ENCODE results near the gene GPR42.
"Not testable (repeated sequence)": the region's sequence is repeated elsewhere in the genome, so short reads cannot be mapped to it uniquely, and the experiment has no call there.

The GPR42 gene

DNA sequence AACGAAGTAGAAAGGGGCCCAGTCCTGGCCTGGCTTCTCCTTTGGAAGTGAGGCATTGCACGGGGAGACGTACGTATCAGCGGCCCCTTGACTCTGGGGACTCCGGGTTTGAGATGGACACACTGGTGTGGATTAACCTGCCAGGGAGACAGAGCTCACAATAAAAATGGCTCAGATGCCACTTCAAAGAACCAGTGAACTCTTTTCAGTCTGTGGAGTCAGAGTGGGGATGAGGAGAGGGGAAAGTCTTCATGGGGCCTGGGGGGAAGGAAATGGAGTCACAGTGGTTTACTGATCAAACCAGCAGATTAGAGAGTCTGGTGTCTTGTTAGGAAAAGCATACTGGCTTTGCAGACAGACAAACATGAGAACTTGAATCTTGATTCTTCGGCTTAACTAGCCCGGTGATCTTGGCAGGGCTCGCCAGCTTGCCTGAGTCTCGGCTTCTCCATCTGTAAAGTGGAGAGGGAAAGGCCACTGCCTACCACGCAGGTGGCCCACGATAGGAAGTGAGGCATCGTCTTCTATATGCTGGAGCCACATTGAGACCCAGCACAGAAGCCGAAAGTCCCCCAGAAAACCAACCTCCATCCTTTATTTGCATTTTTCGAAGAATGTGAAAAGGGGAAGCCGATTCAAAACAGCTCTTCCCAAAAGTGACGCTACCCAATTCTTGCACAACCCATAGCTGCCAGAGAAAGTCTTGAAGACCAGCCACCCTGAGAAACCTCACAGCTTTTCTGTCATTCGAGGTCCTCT is 23.5 kb upstream of the GPR42 start, which contains the start of gene FFAR1:
Gene FFAR1 (plus strand): TSS at position 732 of the 759 bp plus-strand sequence. CDS start 3,650 bp downstream, outside the sequence.
- DNase-seq (ENCODE audit: low spot score): peak; percentile 69

DNA sequence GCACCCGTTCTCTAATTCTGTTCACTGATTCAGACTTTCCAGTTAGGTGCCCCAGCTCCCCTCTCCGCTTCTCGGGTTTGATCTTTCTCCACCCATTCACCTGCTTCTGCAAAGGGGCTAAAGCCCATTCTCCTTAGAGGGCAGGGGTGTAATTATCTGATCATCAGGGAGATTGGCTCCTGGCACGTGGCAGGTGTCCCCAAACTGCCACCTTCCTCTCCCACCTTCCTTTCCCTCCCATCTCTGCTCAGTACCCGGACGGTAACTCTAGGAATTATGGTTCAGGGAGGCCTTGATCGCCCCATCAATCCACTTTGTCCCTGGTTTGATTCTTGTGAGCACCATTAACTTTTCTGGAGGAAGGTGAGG is 23.0 kb upstream of the GPR42 start:
- DNase-seq (ENCODE audit: low spot score): no peak

DNA sequence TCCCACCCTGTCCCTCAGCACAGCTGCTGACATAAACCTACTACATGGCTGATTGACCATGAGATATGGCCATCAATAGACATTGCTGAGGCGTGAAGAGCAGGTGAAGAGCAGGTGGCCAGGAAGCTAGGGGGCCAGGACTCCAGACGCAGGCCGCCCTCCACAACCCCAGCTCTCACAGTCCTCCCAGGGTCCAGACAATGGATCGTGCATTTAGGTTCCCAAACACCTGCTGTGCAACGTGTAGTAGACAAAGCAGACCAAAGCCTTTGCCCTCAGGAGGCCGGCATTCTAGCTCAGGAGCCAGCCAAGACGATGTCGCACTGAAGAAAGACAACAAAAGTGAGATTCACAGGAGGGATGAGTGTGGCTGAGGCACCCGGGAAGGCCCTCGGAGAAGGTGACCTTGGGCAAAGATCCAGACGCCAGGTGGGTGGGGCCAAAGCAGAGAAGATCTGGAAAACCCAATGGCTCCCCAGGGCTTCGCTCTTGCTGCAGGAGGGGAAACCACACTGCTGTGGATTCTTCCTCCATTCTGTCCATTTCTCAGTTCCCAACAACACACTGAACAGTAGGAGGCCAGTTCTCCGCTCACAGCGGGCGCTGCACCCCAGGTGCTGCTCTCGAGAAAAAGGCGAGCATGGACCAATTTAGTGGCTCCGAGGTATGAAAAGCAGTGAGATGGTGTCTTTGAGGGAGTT is 21.8 kb upstream of the GPR42 start:
- no peak for DNase-seq (ENCODE audit: low spot score)

DNA sequence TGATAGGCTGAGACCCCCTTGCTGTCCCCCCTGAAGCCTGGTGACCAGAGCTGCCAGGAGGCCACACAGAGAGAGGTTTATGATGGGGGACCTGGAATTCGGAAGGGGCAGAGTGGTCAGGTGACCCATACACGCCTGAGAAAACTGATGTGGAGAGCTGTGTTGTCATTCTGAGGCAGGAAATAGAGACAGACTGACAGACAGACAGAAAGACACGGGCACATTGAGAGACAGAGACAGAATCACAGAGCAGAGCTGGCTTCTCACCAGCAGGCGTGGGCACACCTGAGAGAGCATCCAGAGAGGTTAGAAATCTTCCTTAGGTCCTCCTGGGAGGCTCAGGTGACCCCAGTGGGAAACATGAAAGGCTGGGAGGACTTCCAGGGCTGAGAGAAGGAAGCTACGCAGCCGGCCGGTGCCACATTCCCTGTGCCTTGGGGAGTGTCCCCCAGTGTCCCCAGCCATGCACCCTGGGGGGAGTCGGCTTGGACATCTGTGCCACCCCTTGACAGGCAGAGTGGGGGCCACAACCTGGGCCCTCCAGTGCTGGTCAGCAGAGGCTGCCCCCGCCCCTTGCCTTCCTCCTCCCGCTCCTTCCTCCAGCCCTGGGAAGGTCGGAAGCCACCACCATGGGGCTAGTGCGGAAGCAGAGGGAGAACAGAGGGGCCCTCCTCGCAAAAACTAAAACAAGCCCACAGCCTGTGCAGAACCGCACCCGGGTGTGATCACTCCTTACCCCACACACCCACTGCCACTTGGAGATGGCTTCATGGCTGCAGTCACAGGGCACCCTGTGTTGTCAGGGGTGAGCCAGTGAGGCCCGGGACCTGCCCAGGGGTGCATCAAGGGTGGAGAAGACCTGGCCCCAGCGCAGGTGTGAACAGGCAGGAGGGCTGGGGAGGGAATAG is 21.0 kb upstream of the GPR42 start:
- DNase-seq (ENCODE audit: low spot score): no peak

DNA sequence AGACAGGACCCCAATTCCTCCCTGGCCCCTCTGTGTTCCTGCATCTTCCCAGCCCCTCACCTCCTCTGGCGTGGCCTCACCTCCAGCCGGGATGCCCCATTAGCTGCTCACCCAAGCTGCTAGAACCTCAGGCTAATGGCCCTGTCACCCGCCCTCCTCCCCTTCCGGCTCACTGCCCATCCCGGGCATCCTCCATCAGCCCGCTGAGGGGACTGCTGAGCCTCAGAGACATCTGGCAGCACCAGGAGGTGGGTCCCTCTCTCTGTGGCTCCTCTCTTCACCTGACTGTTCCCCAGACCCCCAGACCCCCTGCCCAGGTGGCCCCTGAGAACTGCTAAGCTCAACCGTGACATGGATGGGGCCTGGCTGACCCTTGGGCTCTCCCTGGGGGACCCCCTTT is 20.3 kb upstream of the GPR42 start:
- DNase-seq (ENCODE audit: low spot score): no peak

DNA sequence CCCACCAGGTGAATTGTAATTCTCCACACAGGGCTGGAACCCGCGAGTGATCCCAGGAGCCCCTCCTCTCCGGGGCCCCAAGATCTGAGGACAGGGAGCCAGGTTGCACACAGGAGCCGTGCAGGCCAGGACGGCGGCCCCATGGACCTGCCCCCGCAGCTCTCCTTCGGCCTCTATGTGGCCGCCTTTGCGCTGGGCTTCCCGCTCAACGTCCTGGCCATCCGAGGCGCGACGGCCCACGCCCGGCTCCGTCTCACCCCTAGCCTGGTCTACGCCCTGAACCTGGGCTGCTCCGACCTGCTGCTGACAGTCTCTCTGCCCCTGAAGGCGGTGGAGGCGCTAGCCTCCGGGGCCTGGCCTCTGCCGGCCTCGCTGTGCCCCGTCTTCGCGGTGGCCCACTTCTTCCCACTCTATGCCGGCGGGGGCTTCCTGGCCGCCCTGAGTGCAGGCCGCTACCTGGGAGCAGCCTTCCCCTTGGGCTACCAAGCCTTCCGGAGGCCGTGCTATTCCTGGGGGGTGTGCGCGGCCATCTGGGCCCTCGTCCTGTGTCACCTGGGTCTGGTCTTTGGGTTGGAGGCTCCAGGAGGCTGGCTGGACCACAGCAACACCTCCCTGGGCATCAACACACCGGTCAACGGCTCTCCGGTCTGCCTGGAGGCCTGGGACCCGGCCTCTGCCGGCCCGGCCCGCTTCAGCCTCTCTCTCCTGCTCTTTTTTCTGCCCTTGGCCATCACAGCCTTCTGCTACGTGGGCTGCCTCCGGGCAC is 19.3 kb upstream of the GPR42 start:
- no peak for DNase-seq (ENCODE audit: low spot score)

DNA sequence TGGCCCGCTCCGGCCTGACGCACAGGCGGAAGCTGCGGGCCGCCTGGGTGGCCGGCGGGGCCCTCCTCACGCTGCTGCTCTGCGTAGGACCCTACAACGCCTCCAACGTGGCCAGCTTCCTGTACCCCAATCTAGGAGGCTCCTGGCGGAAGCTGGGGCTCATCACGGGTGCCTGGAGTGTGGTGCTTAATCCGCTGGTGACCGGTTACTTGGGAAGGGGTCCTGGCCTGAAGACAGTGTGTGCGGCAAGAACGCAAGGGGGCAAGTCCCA is 18.8 kb upstream of the GPR42 start:
- DNase-seq (ENCODE audit: low spot score): no peak

DNA sequence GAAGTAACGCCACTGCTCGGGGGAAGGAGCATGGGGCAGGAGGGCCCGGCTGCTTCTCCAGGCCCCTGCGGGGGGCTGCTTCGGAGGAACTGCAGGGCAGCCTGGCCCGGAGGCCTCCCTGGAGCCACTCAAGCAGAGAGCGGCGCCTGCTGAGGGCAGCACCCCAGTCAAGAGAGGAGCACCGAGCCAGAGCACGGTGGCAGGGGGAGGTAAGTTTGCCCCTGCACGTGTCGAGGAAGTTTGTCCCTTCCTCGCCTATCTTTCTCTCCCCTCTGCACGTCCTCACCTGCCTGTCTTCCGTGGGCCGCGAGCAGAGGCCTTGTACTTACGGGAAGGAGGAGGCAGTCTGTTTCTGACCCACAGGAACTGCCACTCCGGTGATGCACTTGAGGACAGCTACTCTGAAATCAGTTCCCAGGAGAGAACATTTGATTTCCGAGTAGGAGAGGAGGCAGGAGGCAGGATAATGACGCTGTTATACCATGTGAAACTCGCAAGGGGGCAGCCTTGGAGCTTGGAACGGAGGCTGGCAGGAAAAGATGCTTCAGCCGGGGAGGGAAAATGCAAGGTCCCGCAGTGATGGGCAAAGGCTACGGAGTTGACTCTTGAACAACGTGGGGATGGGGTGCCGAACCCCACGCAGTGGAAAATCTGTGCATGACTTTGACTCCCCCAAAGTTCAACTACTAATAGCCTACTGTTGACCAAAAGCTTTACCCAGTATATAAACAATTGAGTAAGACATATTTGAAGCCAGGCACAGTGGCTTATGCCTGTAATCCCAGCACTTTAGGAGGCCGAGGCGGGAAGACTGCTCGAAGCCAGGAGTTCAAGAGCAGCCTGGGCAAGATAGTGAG is 18.2 kb upstream of the GPR42 start:
- peak; percentile 78 for DNase-seq (ENCODE audit: low spot score)

DNA sequence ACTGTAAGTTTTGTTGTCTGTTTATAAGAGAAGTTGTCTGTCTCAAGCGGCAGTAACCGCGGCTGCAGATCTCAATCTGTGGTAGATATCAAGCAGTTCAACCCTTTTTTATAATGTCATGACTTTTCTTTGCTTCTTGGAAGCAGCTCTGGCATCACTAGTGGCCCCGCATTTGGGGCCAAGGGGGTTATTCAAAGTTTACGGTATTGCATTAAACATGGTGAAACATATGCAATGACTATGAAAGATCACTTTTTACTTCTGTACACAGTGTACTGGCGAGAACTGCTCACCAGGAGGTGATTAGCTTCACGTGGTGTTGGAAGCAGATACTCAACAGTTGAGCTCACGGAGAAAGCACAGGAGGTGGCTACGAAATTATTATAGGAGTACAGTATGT is 17.2 kb upstream of the GPR42 start:
- DNase-seq (ENCODE audit: low spot score): no peak

DNA sequence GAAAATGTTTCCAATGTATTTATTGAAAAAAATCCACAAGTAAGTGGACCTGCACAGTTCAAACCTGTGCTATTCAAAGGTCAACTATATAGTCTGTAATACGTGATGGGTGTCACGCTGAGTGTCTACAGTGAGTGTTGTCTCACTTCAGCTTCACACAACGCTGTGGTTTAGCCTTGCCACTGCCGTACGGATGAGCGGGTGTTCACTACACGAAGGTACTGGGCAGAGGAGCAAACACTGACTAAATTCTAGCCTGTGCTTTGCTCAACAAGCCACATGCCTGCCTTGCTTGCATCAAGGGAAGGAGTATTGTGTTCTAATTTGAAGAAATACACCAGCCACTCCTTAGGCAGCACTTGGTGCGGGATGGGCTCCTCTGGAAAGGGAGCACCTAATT is 16.0 kb upstream of the GPR42 start:
- no peak for DNase-seq (ENCODE audit: low spot score)

DNA sequence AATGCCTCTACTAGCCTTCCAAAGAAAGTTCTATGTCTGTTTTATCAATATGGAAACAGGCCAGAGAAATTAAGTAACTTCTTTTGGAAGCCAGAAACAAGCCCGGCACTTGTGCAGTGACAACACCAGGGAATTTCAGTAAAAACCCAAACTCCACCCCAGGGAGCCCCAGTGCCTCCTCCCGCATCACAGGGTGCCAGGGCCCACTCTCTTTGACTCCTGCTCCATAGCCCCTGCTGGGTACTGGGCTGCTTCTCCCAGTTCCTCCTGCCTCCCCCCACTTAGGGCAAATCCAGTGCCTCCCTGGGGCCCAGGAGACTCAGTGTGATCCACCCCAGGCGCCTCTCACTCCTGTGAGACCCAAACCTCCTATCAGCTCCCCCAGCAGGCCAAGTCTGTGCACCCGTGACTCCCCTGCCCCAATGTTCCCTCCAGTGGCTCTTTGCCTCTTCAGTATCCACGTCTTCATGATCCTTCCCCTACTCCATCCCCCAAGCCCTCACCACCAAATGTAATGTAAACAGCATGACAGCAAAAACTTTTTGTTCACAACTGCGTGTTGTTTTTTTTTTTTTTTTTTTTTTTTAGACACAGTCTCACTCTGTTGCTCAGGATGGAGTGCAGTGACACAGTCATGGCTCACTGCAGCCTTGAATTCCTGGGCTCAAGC is 14.9 kb upstream of the GPR42 start:
- no peak for DNase-seq (ENCODE audit: low spot score)

DNA sequence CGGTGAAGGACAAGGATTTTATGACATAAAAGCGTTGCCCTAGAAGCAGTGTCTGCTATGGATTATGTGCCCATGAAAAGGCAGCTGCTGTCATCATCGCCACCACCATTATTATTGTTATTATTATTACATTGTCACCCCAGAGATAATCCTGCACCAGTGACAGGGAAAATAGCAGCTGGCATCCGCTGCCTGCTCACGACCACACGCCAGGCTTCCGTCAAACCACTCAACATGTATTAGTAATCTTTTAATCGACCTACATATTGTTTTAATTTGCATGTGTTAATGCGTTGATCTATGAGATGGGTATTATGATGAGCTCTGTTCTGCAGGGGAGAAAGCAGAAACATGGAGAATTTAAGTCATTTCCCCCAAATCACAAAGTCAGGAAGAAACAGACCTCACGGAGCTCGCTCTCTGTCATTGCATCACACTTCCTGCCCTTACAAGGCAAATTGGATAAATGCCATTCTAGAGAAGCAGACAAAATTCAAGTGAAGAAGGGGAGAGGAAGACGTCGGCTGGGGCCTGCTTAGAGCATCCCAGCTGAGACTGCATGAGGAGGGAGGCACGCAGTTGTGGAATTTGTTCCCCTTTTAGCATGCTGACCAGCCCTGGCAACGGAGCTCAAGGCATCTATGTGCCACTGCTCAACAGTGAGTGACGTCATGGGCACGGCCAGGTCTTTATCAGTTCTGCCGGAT is 12.8 kb upstream of the GPR42 start, which contains the start of gene FFAR3:
Gene FFAR3 (plus strand): TSS at position 594 of the 707 bp plus-strand sequence. CDS start 431 bp downstream, outside the sequence.
- peak; percentile 81 for DNase-seq (ENCODE audit: low spot score)

DNA sequence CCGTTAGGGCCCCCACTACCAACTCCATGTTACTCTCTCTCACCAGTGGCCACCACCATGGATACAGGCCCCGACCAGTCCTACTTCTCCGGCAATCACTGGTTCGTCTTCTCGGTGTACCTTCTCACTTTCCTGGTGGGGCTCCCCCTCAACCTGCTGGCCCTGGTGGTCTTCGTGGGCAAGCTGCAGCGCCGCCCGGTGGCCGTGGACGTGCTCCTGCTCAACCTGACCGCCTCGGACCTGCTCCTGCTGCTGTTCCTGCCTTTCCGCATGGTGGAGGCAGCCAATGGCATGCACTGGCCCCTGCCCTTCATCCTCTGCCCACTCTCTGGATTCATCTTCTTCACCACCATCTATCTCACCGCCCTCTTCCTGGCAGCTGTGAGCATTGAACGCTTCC is 12.0 kb upstream of the GPR42 start:
- not testable (repeated sequence) for DNase-seq (ENCODE audit: low spot score)

DNA sequence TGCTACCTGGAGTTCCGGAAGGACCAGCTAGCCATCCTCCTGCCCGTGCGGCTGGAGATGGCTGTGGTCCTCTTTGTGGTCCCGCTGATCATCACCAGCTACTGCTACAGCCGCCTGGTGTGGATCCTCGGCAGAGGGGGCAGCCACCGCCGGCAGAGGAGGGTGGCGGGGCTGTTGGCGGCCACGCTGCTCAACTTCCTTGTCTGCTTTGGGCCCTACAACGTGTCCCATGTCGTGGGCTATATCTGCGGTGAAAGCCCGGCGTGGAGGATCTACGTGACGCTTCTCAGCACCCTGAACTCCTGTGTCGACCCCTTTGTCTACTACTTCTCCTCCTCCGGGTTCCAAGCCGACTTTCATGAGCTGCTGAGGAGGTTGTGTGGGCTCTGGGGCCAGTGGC is 11.5 kb upstream of the GPR42 start:
- not testable (repeated sequence) for DNase-seq (ENCODE audit: low spot score)

DNA sequence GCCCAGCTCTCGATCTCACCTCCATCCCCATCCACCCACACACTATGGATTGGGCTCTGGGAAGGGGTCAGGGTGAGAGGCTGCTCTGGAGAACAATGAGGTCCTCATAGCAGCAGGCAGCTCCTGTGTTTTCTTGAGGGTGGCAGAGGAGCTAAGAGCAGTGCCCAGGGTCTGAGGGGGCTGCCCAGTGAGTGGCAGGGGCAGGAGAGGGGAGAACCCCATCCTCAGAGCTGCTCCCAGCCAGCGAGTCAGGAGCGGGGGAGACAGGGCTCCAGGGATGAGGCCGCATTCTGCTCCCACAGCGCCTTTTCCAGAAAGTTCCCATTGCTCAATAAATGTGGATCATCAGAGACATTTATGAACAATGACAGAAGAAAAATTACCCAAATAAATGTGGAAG is 10.8 kb upstream of the GPR42 start:
- not testable (repeated sequence) for DNase-seq (ENCODE audit: low spot score)

DNA sequence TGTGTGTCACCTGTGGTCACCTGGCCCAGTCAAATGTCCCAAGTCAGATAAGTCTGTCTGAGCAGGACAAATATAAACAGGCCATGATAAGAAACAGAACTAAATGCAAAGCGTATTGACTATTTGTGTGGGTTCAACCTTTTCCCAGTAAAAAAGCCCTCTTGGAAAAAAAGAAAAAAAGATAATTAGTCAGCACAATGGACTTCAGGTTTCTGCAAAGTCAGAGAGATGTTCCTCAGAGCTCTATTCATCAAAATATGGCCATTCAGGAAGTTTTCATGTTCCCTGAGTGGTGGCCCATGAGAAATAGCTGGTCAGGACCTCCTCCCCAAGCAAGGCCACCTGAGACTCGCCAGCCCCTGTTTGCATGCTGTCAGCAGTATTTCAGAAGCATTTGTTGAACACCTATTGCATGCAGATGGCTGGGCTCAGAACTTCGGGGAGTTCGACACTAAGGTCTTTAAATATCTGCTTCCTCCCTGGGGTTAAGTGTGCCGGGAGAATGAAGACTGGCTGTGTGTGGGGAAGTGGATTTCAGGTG is 9.9 kb upstream of the GPR42 start:
- no peak for DNase-seq (ENCODE audit: low spot score)

DNA sequence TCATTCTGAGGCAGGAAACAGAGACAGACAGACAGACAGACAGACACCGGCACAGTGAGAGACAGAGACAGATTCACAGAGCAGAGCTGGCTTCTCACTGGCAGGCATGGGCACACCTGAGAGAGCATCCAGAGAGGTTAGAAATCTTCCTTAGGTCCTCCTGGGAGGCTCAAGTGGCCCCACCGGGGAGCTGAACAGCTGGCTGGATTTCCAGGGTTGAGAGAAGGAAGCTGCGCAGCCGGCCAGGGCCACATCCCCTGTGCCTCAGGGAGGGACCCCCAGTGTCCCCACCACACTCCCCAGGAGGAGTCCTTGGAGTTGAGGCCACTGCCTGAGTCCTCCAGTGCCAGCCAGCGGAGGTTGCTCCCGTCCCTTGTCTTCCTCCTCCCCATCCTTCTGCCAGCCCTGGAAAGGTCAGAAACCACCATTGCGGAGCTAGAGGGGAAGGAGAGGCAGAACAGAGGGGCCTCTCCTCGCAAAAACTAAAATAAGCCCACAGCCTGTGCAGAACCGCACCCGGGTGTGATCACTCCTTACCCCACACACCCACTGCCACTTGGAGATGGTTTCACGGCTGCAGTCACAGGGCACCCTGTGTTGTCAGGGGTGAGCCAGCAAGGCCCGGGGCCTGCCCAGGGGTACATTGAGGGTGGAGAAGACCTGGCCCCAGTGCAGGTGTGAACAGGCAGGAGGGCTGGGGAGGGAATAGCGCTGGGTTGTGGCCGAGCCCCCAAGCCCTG is 8.4 kb upstream of the GPR42 start:
- no peak for DNase-seq (ENCODE audit: low spot score)

DNA sequence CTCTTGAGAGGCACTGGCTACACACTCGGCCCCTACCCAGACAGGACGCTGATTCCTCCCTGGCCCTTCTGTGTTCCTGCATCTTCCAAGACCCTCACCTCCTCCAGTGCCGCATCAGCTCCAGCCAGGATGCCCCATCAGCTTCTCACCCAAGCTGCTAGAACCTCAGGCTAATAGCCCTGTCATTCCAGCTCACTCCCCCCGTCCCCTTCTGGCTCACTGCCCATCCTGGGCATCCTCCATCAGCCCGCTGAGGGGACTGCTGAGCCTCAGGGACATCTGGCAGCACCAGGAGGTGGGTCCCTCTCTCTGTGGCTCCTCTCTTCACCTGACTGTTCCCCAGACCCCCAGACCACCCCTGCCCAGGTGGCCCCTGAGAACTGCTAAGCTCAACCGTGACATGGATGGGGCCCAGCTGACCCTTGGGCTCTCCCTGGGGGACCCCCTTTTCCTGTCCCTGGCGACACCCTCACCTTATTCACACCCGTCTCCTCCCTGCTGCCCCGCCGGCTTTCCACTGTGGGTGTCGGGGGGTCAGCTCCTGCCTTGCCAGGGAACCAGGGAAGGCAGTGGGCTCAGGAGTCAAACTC is 7.8 kb upstream of the GPR42 start:
- no peak for DNase-seq (ENCODE audit: low spot score)

Measured in pons (tissue), 1 donor.